ENCODE data around the gene FOXK1. TPM values are rescaled to one million over a fixed set of nuclear protein-coding genes. Genes with fewer than 3 reads are reported as not detected.

Gene FOXK1
- total RNA-seq (2013), result 4.1 TPM
- polyA plus RNA-seq (10 to 100 TPM in 1 of 3 donors, under 1 TPM in 2; 0.33 to 16.8 (median 0.76) TPM), polyA minus RNA-seq (8.7 and 10.6 TPM in 2 replicates), total RNA-seq (7.5 to 59.7 (median 35.1) reads per million in 11 experiments)

DNA sequence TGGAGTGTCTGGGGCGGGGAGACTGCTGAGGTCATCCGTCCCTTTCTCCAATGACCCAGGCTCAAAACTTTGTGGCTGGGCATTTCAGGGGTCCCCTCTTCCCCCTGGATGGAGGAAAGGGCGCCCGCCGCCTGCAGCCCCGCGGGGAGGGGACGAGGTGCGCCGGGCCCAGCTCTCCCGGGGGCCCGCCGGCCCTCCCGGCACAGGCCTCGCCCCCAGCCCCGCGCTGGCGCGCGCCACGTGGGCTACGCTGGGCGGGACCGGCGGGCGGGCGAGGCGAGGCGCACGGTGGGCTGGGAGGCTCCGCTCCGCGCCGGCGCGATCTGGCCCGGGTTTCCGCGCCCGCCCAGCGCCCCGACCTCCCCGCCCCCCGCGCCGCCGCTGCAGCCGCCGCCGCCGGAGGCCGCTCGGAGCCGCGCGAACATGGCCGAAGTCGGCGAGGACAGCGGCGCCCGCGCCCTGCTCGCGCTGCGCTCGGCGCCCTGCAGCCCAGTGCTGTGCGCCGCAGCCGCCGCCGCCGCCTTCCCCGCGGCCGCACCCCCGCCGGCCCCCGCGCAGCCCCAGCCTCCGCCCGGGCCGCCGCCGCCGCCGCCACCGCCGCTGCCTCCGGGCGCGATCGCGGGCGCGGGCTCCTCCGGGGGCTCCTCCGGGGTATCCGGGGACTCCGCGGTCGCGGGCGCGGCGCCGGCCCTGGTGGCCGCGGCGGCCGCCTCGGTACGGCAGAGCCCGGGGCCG lies at the start of gene FOXK1:
Gene FOXK1 (plus strand): TSS at position 410 of the 735 bp plus-strand sequence. CDS start 14 bp downstream, at position 424.
- Histone ChIP-seq H3K4me3 (replicated peaks in 1 of 3; ENCODE audit: low read depth in 2 of 3, low read length in 3 of 3) (peak within 1 kb of the TSS; percentile 83 to 84 (median 83)), H3K4me2 (replicated peaks; ENCODE audit: extremely low read depth, low read length, poor library complexity, severe bottlenecking) (peak within 1 kb of the TSS; percentile 96), H2AFZ (ENCODE audit: insufficient read depth, low read depth, low read length, poor library complexity, severe bottlenecking) (peak within 1 kb of the TSS; percentile 88), H3K4me1 (ENCODE audit: control insufficient read depth in 1 of 2, insufficient read depth in 2 of 2, low read length in 2 of 2) (peaks cover 27 to 29% of the 10 kb centered on the region in 2 donors), H3K9me3 (replicated peaks in 1 of 2; ENCODE audit: control insufficient read depth in 1 of 2, insufficient read depth in 1 of 2, low read length in 2 of 2) (peaks cover 0 to 4% of the 10 kb centered on the region in 2 donors), H3K9ac (ENCODE audit: insufficient read depth, low read length, poor library complexity, severe bottlenecking) (peak within 1 kb of the TSS; percentile 83), H3K27me3 (ENCODE audit: control insufficient read depth in 2 of 2, insufficient read depth in 2 of 2, low read length in 2 of 2) (no peaks in the 10 kb centered on the region), H4K20me1 (ENCODE audit: insufficient read depth, low read length) (peaks cover 42% of the 10 kb centered on the region), H3K36me3 (replicated peaks in 1 of 2; ENCODE audit: control insufficient read depth in 1 of 2, insufficient read depth in 2 of 2, low read length in 2 of 2) (peaks cover 0 to 5% of the 10 kb centered on the region in 2 donors), H3K27ac (ENCODE audit: low read depth in 1 of 2, low read length in 2 of 2) (peak within 1 kb of the TSS; percentile 77 to 83), H3K79me2 (ENCODE audit: insufficient read depth, low read length) (peaks cover 47% of the 10 kb centered on the region)
- peak within 1 kb of the TSS; percentile 86 to 87 for H3K4me3 Mint-ChIP-seq
- peaks cover 4 to 17% of the 10 kb centered on the region in 2 donors for H3K36me3 Mint-ChIP-seq
- intact Hi-C loops (cut with micrococcal nuclease), result loop anchor here (1.0 to 5.0 kb wide), 4 partner anchors 41 to 70 kb away; no protein-coding TSS in a partner anchor
- 0% methylated on average over 113 of the region's 116 CpGs for WGBS (ENCODE audit: insufficient coverage)
- H3K27me3 Mint-ChIP-seq (ENCODE audit: low read depth in 3 of 3), result peaks cover 0 to 4% (median 0%) of the 10 kb centered on the region in 3 donors
- H3K9me3 Mint-ChIP-seq, result peaks cover 0 to 7% (median 4%) of the 10 kb centered on the region in 7 donors
- H3K4me1 Mint-ChIP-seq, result peaks cover 38% of the 10 kb centered on the region
- TF ChIP-seq, protein P1, sequence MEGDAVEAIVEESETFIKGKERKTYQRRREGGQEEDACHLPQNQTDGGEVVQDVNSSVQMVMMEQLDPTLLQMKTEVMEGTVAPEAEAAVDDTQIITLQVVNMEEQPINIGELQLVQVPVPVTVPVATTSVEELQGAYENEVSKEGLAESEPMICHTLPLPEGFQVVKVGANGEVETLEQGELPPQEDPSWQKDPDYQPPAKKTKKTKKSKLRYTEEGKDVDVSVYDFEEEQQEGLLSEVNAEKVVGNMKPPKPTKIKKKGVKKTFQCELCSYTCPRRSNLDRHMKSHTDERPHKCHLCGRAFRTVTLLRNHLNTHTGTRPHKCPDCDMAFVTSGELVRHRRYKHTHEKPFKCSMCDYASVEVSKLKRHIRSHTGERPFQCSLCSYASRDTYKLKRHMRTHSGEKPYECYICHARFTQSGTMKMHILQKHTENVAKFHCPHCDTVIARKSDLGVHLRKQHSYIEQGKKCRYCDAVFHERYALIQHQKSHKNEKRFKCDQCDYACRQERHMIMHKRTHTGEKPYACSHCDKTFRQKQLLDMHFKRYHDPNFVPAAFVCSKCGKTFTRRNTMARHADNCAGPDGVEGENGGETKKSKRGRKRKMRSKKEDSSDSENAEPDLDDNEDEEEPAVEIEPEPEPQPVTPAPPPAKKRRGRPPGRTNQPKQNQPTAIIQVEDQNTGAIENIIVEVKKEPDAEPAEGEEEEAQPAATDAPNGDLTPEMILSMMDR (IDR thresholded peaks at IDR 0.05), result no peak
- H3K27ac Mint-ChIP-seq, result peak within 1 kb of the TSS; percentile 82 to 97 (median 91)
- peak; percentile 49 to 62 (median 59) for DNase-seq

DNA sequence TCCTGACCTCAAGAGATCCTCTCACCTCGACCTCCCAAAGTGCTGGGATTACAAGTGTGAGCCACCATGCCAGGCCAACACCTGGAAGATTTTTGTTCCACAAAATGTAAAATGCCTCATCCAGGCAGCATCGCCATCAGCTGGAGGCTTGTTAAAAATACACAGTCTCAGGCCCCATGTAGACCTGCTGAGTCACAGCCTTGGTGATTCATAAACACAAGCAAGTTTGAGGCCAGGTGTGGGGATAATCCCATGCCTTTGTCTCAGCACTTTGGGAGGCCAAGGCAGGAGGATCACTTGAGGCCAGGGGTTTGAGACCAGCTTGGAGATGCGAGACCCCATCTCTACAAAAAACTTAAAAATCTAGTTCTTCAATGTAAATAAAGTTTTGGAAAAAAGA lies 49.1 kb upstream of the FOXK1 start:
- no peak overlapping the region for H3K4me3 Mint-ChIP-seq
- Histone ChIP-seq H3K4me1 (ENCODE audit: control insufficient read depth in 1 of 2, insufficient read depth in 2 of 2, low read length in 2 of 2) (peaks cover 0 to 5% of the 10 kb centered on the region in 2 donors), H3K9ac (ENCODE audit: insufficient read depth, low read length, poor library complexity, severe bottlenecking) (no peak overlapping the region), H3K36me3 (replicated peaks in 1 of 2; ENCODE audit: control insufficient read depth in 1 of 2, insufficient read depth in 2 of 2, low read length in 2 of 2) (no peaks in the 10 kb centered on the region), H4K20me1 (ENCODE audit: insufficient read depth, low read length) (no peaks in the 10 kb centered on the region), H3K27ac (ENCODE audit: low read depth in 1 of 2, low read length in 2 of 2) (no peak overlapping the region), H2AFZ (ENCODE audit: insufficient read depth, low read depth, low read length, poor library complexity, severe bottlenecking) (no peak overlapping the region), H3K27me3 (ENCODE audit: control insufficient read depth in 2 of 2, insufficient read depth in 2 of 2, low read length in 2 of 2) (no peaks in the 10 kb centered on the region), H3K4me2 (replicated peaks; ENCODE audit: extremely low read depth, low read length, poor library complexity, severe bottlenecking) (no peak overlapping the region), H3K79me2 (ENCODE audit: insufficient read depth, low read length) (no peaks in the 10 kb centered on the region), H3K4me3 (replicated peaks in 1 of 3; ENCODE audit: low read depth in 2 of 3, low read length in 3 of 3) (no peak overlapping the region), H3K9me3 (replicated peaks in 1 of 2; ENCODE audit: control insufficient read depth in 1 of 2, insufficient read depth in 1 of 2, low read length in 2 of 2) (no peaks in the 10 kb centered on the region)
- peaks cover 0 to 3% (median 0%) of the 10 kb centered on the region in 7 donors for H3K9me3 Mint-ChIP-seq
- H3K36me3 Mint-ChIP-seq, result no peaks in the 10 kb centered on the region
- peak in 2 of 3 donors; percentile 13 to 52 for DNase-seq
- peaks cover 16% of the 10 kb centered on the region for H3K4me1 Mint-ChIP-seq
- peaks cover 6 to 17% (median 8%) of the 10 kb centered on the region in 3 donors for H3K27me3 Mint-ChIP-seq (ENCODE audit: low read depth in 3 of 3)
- intact Hi-C loops (cut with micrococcal nuclease), result no loop called here
- TF ChIP-seq, protein P1 (IDR thresholded peaks at IDR 0.05), result no peak
- WGBS (ENCODE audit: insufficient coverage), result 100% methylated on average over 2 of the region's 3 CpGs
- H3K27ac Mint-ChIP-seq, result no peak overlapping the region
